Brain microvascular endothelial cell (primary cell): ENCODE data around the gene JADE3.

Source experiments
- DNase-seq: peaks from one replicate; pipeline ENCODE4 v3.0.0-alpha.2; 2020
- H3K27ac ChIP-seq: fragments of 250-450 bp; sonication (Bioruptor Pico); 2 replicates; pipeline ENCODE4 v1.5.1; 2020; ENCODE audit warnings: mild to moderate bottlenecking, moderate library complexity
- H3K27me3 ChIP-seq: fragments of 250-450 bp; sonication (Bioruptor Pico); replicated peaks from 2 replicates; pipeline ENCODE4 v1.5.1; 2020; ENCODE audit warnings: mild to moderate bottlenecking
- H3K36me3 ChIP-seq: fragments of 250-450 bp; sonication (Bioruptor Pico); replicated peaks from 2 replicates; pipeline ENCODE4 v1.5.1; 2020; ENCODE audit warnings: mild to moderate bottlenecking
- H3K4me3 ChIP-seq: 2 replicates; pipeline ENCODE4 v1.5.1; 2011; ENCODE audit warnings: low read depth, mild to moderate bottlenecking, control low read depth, low read length, moderate library complexity
- CTCF ChIP-seq: IDR thresholded peaks from 2 replicates; pipeline ENCODE4 v1.5.1; 2011; ENCODE audit warnings: low read depth, mild to moderate bottlenecking, moderate library complexity, low read length, control low read depth, inconsistent platforms; ENCODE audit errors: missing control alignments
- in situ Hi-C: cut with HindIII; loops from 2 replicates; pipeline ENCODE4 v1.10.0; 2017; ENCODE audit warnings: low sequenced_read_pairs, low pct_ligation_motif_present

The JADE3 gene

DNA sequence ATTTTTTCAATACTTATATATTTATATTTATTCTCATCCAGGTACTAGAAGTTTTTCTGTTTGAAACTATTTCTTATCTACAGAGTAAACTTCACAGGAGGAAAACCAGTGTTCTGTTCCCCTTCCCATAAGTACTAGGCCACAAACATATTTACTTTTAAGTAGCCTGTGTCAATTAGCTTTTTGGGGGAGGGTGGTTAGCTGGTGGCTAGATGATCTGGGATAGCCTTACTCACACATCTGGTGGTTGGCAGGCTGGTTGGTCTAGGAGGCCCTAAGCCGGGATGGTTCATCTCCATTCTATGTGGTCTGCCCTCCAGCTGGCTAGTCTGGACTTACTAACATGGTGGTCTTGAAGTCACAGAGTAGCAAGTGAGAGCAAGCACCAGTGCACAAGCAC is 6.2 kb downstream of the JADE3 start:
- H3K4me3 ChIP-seq: no peak overlapping the region
- no peak overlapping the region for H3K27ac ChIP-seq
- no peaks in the 10 kb centered on the region for H3K27me3 ChIP-seq
- TF ChIP-seq CTCF: no peak
- no peaks in the 10 kb centered on the region for H3K36me3 ChIP-seq
- no peak for DNase-seq
- in situ Hi-C loops: no loop called here

- Histone ChIP-seq H3K27me3 (no peaks in the 10 kb centered on the region), H3K27ac (no peak overlapping the region), H3K36me3 (no peaks in the 10 kb centered on the region), H3K4me3 (no peak overlapping the region)
- DNase-seq: no peak
- TF ChIP-seq CTCF: no peak
- in situ Hi-C loops: no loop called here
These were observed 8.0 kb downstream of the JADE3 start for GRCh38 chrX:46920235-46920634.

- Histone ChIP-seq H3K27me3 (no peaks in the 10 kb centered on the region), H3K36me3 (no peaks in the 10 kb centered on the region), H3K27ac (no peak overlapping the region), H3K4me3 (no peak overlapping the region)
- in situ Hi-C loops: no loop called here
- no peak for TF ChIP-seq CTCF
- no peak for DNase-seq
These were observed 10.4 kb downstream of the JADE3 start for GRCh38 chrX:46922611-46923010.

- no peaks in the 10 kb centered on the region for H3K36me3 ChIP-seq
- H3K4me3 ChIP-seq: no peak overlapping the region
- TF ChIP-seq CTCF: no peak
- H3K27ac ChIP-seq: no peak overlapping the region
- in situ Hi-C loops: no loop called here
- H3K27me3 ChIP-seq: no peaks in the 10 kb centered on the region
- DNase-seq: no peak
These were observed 15.5 kb downstream of the JADE3 start for GRCh38 chrX:46927718-46928117.

DNA sequence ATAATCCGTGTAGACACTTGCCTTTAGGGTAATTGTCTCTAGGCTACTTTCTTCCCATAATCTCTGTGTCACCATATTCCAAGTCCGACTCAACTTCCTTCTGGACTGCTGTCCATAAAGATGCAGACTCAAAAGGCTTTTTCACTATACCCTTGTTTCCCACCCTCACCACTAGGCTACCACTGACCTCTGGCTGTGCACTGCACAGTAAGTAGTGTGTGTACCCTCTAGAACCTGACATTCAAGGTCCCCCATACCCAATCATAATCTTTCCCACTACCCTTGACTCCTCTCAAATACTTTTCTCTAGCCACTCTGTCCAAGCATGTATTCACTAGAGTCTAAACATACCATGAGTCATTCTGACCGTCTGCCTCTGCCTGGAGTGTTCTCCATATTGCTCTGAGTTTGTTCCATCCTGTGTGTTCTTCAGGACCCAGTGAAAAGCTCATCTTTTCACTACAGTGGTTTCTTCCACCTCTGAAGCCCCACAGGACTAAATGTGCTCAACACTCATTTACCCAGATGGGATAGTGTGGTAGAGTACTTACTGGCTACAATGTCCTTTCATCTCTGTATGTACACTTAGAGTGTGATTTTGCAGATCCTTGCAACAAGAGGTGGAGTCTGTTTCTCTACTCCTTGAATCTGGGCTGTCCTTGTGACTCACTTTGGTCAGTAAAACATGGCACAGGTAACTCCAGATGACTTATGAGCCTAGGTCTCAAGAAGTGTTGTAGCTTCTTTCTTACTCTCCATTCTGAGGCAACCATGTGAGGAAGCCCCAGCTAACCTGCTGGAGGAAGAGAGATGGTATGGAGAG is 17.4 kb downstream of the JADE3 start:
- DNase-seq: peak; percentile 40
- no peak overlapping the region for H3K4me3 ChIP-seq
- TF ChIP-seq CTCF: no peak
- no peaks in the 10 kb centered on the region for H3K27me3 ChIP-seq
- H3K27ac ChIP-seq: peak overlapping the region; percentile 42
- in situ Hi-C loops: no loop called here
- no peaks in the 10 kb centered on the region for H3K36me3 ChIP-seq

DNA sequence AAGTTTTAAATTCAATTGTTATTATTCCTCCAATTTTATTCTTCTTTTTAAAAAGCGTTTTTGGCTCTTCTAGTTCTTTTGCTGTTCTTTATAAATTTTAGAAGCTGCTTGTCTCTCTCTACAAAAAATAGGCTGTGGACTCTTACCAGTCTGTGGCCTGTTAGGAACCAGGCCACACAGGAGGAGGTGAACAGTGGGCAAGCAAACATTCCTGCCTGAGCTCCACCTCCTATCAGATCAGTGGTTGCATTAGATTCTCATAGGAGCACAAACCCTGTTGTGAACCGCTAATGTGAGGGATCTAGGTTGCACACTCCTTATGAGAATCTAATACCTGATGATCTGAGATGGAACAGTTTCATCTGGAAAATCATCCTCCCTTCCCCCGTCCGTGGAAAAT is 23.1 kb downstream of the JADE3 start:
- H3K4me3 ChIP-seq: no peak overlapping the region
- H3K27me3 ChIP-seq: no peaks in the 10 kb centered on the region
- TF ChIP-seq CTCF: no peak
- DNase-seq: no peak
- no peaks in the 10 kb centered on the region for H3K36me3 ChIP-seq
- in situ Hi-C loops: no loop called here
- no peak overlapping the region for H3K27ac ChIP-seq
